Transverse colon (tissue), 4 donors: Measurements from ENCODE around the gene TGM3.

Experiments used
- CTCF ChIP-seq, 5 experiments: fragments of 200-600 bp in 3 of 5; fragments of 450-650 bp in 2 of 5; sonication (generic) in 3 of 5; IDR thresholded peaks; 1 replicate in 2 of 5; 2 replicates in 3 of 5; pipeline ENCODE4 v1.5.1; 2016 to 2017; ENCODE audit warnings: antibody characterized with exemption in 5 of 5, inconsistent platforms in 3 of 5, mild to moderate bottlenecking in 2 of 5, moderate library complexity in 1 of 5
- EP300 ChIP-seq: sonication (generic); formaldehyde crosslinking; IDR thresholded peaks from one replicate; pipeline ENCODE4 v1.6.1; 2017; ENCODE audit warnings: antibody characterized with exemption, low read depth
- POLR2A ChIP-seq: fragments of 450-650 bp; IDR thresholded peaks from one replicate; pipeline ENCODE4 v1.6.1; 2016; ENCODE audit warnings: antibody characterized with exemption, mild to moderate bottlenecking, moderate library complexity
- POLR2AphosphoS5 ChIP-seq, 3 donors: sonication (generic); formaldehyde crosslinking; IDR thresholded peaks; one replicate each; pipeline ENCODE4 v1.6.1; 2016; ENCODE audit warnings: antibody characterized with exemption in 3 of 3

DNA sequence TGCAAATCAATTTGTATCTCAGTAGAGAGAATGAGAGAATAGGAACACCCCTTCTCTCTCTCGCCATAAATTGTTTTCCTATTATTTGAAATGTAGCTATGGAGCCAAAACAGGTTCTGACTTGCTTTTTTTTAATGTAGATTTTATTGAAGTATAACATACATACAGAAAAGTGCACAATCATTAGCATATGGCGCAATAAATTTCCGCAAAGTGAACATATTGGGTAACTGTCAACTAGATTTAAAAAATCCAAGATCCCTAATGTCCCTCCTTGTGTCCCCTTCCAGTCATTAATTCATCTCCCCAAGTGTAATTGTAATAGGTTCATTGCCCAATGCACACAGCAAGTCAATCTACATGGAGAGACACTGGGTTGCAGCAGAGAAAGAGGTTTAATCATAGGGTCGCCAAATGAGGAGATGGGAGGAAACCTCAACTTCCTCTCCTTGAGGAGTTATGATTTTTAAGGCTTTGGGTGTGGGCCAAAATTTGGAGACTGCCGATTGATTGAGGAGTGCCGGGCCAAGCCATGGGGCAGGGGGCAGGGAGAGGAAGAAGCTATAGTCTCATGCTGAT is 43.3 kb upstream of the TGM3 start:
- TF ChIP-seq CTCF (IDR thresholded peaks at IDR 0.05) (no peak), EP300 (no peak), POLR2AphosphoS5 (IDR thresholded peaks at IDR 0.05) (no peak), POLR2A (no peak)
